HEK293T (cell line): ENCODE data around the gene SRBD1.

Experiments used
- CTCF ChIA-PET: fragments of 350-600 bp; formaldehyde crosslinking; extraction: SDS; loops from one replicate; lab custom pipeline; 2021; ENCODE audit warnings: antibody characterized with exemption, inconsistent platforms; lab: Yijun Ruan, JAX
- POLR2A ChIA-PET: fragments of 350-600 bp; formaldehyde crosslinking; extraction: SDS; loops from one replicate; lab custom pipeline; 2020; ENCODE audit warnings: antibody characterized with exemption, inconsistent platforms; lab: Yijun Ruan, JAX
- DNase-seq: peaks from one replicate; pipeline ENCODE4 v3.0.0; 2012; ENCODE audit warnings: mixed read lengths; ENCODE audit errors: extremely low spot score
- ARNT ChIP-seq: fragments of 450-650 bp; IDR thresholded peaks from 2 replicates; pipeline ENCODE4 v1.6.1; 2017; ENCODE audit warnings: mild to moderate bottlenecking
- BHLHE40 ChIP-seq: fragments of 450-650 bp; IDR thresholded peaks from 2 replicates; pipeline ENCODE4 v1.6.1; 2016; ENCODE audit warnings: mild to moderate bottlenecking, moderate library complexity, borderline replicate concordance
- CTBP1 ChIP-seq: fragments of 450-650 bp; IDR thresholded peaks from 2 replicates; pipeline ENCODE4 v1.6.1; 2016; ENCODE audit warnings: borderline replicate concordance
- ELF4 ChIP-seq: fragments of 450-650 bp; IDR thresholded peaks from 2 replicates; pipeline ENCODE4 v1.6.1; 2017; ENCODE audit warnings: antibody characterized with exemption
- FOXA1 ChIP-seq: fragments of 450-650 bp; IDR thresholded peaks from 2 replicates; pipeline ENCODE4 v1.6.1; 2016; ENCODE audit warnings: mild to moderate bottlenecking
- FOXK2 ChIP-seq: fragments of 450-650 bp; IDR thresholded peaks from 2 replicates; pipeline ENCODE4 v1.6.1; 2016; ENCODE audit warnings: mild to moderate bottlenecking
- FOXM1 ChIP-seq: fragments of 450-650 bp; IDR thresholded peaks from 2 replicates; pipeline ENCODE4 v1.6.1; 2017; ENCODE audit warnings: mild to moderate bottlenecking, borderline replicate concordance
- HDGF ChIP-seq: fragments of 450-650 bp; IDR thresholded peaks from 2 replicates; pipeline ENCODE4 v1.6.1; 2017; ENCODE audit warnings: antibody characterized with exemption, borderline replicate concordance
- L3MBTL2 ChIP-seq: fragments of 450-650 bp; conservative IDR thresholded peaks from 2 replicates; pipeline ENCODE4 v1.6.1; 2016; ENCODE audit warnings: mild to moderate bottlenecking
- LEF1 ChIP-seq: fragments of 450-650 bp; IDR thresholded peaks from 2 replicates; pipeline ENCODE4 v1.6.1; 2017; ENCODE audit warnings: mild to moderate bottlenecking, borderline replicate concordance
- NFRKB ChIP-seq: fragments of 450-650 bp; IDR thresholded peaks from 2 replicates; pipeline ENCODE4 v1.6.1; 2016; ENCODE audit warnings: mild to moderate bottlenecking, moderate library complexity
- SP1 ChIP-seq: fragments of 450-650 bp; IDR thresholded peaks from 2 replicates; pipeline ENCODE4 v1.6.1; 2017
- SUZ12 ChIP-seq: fragments of 450-650 bp; IDR thresholded peaks from 2 replicates; pipeline ENCODE4 v1.6.1; 2016; ENCODE audit warnings: mild to moderate bottlenecking
- TARDBP ChIP-seq: fragments of 450-650 bp; IDR thresholded peaks from 2 replicates; pipeline ENCODE4 v1.6.1; 2016
- ZNF384 ChIP-seq: fragments of 450-650 bp; IDR thresholded peaks from 2 replicates; pipeline ENCODE4 v1.6.1; 2016
- TF ChIP-seq, protein P1 (sequence below): fragments of 450-650 bp; IDR thresholded peaks from 2 replicates; pipeline ENCODE4 v1.6.1; 2016

SRBD1 gene, protein sequence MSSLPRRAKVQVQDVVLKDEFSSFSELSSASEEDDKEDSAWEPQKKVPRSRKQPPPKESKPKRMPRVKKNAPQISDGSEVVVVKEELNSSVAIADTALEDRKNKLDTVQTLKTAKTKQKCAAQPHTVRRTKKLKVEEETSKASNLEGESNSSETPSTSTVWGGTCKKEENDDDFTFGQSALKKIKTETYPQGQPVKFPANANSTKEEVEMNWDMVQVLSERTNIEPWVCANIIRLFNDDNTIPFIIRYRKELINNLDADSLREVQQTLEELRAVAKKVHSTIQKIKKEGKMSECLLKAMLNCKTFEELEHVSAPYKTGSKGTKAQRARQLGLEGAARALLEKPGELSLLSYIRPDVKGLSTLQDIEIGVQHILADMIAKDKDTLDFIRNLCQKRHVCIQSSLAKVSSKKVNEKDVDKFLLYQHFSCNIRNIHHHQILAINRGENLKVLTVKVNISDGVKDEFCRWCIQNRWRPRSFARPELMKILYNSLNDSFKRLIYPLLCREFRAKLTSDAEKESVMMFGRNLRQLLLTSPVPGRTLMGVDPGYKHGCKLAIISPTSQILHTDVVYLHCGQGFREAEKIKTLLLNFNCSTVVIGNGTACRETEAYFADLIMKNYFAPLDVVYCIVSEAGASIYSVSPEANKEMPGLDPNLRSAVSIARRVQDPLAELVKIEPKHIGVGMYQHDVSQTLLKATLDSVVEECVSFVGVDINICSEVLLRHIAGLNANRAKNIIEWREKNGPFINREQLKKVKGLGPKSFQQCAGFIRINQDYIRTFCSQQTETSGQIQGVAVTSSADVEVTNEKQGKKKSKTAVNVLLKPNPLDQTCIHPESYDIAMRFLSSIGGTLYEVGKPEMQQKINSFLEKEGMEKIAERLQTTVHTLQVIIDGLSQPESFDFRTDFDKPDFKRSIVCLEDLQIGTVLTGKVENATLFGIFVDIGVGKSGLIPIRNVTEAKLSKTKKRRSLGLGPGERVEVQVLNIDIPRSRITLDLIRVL

DNA sequence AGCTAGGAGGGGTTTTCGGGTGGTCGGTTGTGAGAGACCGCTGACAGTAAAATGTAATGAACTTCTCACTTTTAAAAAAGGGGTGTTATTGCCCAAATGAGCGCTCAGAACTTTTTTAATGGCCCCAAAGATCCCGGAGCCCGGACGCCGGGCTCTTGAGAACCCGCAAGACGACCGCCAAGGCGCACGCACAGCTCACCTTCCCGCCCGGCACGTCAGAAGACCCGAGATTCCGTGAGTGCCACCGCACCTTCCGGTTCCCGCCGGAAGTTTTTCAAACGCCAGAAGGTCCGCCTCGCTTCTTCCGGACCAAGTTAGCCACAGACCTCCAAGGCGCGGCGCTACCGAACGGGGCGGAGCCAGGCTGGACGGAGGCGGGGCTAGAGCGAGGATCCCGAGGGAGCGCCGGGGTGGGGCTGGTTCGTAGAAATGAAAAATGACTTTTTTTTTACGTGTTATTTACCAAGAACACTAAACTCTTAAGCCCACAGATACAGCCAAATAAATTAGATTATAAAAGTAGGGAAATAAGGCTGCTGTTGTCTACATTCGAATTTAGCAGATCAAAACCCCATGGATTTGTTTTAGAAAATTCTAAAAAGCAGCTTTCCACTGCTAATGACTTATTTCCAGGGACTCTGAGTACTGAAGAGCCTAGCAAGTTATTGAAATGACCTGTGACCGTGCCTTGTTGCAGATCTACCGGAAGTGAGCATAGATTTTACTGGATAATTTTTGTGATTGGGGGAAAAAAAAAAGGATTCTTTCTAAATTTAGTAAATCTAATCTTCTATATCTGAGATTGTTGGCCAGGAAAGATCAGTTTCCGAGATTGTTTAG, at the start of gene SRBD1:
Gene SRBD1, minus strand, starts transcription at position 248 of the 840 bp plus-strand sequence. CDS start 5,826 bp downstream, outside the sequence.
- POLR2A ChIA-PET = interaction anchor here (0.6 to 1.6 kb wide), 7 partner anchors 11 to 441 kb away, joined by 3 to 8 read pairs (median 3); no protein-coding TSS in a partner anchor
- TF ChIP-seq SP1 = no peak
- TF ChIP-seq TARDBP = no peak
- no peak for TF ChIP-seq BHLHE40
- TF ChIP-seq LEF1 = no peak
- no peak for TF ChIP-seq HDGF
- peak; percentile 35; the same call in 1 of the 2 replicates for TF ChIP-seq ZNF384
- no peak for TF ChIP-seq SUZ12
- TF ChIP-seq L3MBTL2 = peak; percentile 80
- TF ChIP-seq ARNT = no peak
- no peak for TF ChIP-seq ELF4
- TF ChIP-seq FOXK2 = no peak
- no peak for TF ChIP-seq FOXM1
- TF ChIP-seq, protein P1, sequence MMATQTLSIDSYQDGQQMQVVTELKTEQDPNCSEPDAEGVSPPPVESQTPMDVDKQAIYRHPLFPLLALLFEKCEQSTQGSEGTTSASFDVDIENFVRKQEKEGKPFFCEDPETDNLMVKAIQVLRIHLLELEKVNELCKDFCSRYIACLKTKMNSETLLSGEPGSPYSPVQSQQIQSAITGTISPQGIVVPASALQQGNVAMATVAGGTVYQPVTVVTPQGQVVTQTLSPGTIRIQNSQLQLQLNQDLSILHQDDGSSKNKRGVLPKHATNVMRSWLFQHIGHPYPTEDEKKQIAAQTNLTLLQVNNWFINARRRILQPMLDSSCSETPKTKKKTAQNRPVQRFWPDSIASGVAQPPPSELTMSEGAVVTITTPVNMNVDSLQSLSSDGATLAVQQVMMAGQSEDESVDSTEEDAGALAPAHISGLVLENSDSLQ = peak; percentile 64
- no peak for TF ChIP-seq NFRKB
- no peak for TF ChIP-seq CTBP1
- no peak for TF ChIP-seq FOXA1
- DNase-seq = peak; percentile 92
- CTCF ChIA-PET = interaction anchor here (0.5 to 0.6 kb wide), 2 partner anchors 161 to 1679 kb away, joined by 3 to 4 read pairs; no protein-coding TSS in a partner anchor

DNA sequence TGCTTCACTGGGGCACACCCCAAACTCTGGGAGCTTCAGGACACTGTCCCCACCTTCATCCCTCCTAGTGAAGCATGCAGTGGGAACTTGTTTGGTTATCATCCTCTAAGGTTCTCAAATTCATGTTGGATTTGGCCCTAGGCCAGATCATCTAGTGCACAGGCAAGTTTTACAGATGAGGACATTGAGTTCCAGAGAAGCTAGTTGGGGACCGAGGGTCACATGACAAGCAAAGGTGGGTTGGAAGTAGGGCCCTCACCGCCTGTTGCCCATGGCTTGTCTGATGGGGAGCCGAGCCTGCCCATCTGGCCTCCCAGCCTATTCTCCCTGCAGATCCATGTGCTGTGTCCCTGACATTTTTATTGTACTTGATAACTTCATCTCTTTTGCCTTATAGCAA, 43.2 kb upstream of the SRBD1 start:
- ChIA-PET CTCF (interaction anchor here (0.6 kb wide), 1 partner anchor 1220 kb away, joined by 3 read pairs; no protein-coding TSS in a partner anchor), POLR2A (no interaction called here)
- TF ChIP-seq LEF1 = no peak
- TF ChIP-seq, protein P1 = peak; percentile 45; the same call in 1 of the 2 replicates
- no peak for DNase-seq

DNA sequence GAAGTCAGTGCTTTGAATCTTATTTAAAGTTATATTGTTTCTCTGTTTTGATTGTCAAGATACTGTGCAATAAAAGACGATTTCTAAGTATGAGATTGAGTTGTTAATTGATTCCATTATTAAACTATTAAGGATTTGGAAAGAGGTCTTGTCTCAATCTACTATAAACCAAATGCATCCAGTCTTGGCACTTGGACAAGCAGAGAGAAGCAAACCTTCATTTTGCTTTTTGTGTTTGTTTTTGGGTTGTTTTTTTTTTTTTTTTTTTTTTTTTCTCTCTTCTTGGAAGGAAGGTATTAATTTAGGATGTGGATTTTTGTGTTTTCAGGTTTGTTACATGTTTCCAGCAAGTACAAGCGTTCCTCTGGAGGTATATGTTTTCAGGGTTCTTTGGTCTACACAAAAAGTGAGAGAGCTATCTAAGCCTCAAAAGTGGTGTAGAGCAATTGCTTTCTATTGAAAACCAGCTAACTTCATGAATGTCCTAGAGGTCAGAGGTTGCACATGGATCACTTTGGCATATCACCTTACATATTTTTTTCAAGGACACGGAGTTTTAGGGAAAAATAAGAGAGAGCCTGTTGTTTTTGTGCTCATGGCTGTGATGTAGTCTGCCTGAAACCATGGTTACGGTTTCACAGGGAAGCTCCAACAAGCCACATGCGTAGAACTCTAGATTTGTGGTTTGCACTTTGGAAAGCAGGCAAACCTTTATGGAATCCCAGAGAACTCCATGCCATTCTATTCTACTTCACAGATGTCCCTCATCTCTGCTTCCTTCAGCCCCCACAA, 42.3 kb upstream of the SRBD1 start:
- ChIA-PET POLR2A (interaction anchor here (0.7 kb wide), 1 partner anchor 46 kb away, joined by 3 read pairs; no protein-coding TSS in a partner anchor), CTCF (interaction anchor here (0.6 kb wide), 2 partner anchors 45 to 1221 kb away, joined by 3 read pairs; no protein-coding TSS in a partner anchor)
- no peak for DNase-seq
- TF ChIP-seq LEF1 = no peak
- no peak for TF ChIP-seq TARDBP
- TF ChIP-seq SUZ12 = no peak
- no peak for TF ChIP-seq NFRKB
- TF ChIP-seq L3MBTL2 = no peak
- TF ChIP-seq HDGF = no peak
- TF ChIP-seq, protein P1 = no peak
- no peak for TF ChIP-seq ELF4
- no peak for TF ChIP-seq FOXM1
- TF ChIP-seq FOXK2 = no peak

DNA sequence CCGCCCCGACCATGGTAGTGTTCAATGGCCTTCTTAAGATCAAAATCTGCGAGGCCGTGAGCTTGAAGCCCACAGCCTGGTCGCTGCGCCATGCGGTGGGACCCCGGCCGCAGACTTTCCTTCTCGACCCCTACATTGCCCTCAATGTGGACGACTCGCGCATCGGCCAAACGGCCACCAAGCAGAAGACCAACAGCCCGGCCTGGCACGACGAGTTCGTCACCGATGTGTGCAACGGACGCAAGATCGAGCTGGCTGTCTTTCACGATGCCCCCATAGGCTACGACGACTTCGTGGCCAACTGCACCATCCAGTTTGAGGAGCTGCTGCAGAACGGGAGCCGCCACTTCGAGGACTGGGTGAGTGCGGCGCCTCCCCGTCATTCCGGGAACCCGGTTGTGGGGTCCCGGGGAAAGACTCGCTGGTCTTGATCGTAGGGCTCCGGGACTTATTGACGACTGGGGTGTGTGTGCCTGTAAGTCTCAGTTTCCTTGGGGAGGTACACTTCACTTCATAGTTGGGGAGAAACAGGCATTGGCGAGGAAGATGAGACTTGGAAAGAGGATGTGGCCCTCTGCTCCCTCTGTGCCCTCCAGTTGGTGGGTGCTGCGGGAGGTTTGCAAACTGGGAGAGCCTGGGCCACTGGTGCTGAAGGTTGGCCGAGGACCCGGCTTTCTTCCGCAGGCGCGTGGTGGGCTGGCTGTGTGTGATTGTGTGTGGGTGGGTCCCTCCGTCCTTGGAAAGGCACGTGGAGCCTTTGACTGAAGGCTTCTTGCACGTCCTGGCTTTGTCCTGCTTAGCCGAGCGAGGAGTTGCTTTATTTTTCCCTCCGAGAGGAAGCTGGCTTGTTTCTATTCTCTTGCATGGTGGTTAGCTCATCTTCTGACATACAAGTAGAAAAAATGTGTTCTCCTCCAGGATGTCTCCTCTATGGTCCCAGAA, 41.3 kb upstream of the SRBD1 start:
- POLR2A ChIA-PET = interaction anchor here (0.8 kb wide), 1 partner anchor 45 kb away, joined by 3 read pairs; no protein-coding TSS in a partner anchor
- TF ChIP-seq TARDBP (no peak), FOXK2 (no peak), FOXA1 (no peak), SUZ12 (no peak), L3MBTL2 (peak; percentile 78)
- TF ChIP-seq, protein P1 = no peak
- CTCF ChIA-PET = interaction anchor here (0.6 kb wide), 1 partner anchor 44 kb away, joined by 3 read pairs; no protein-coding TSS in a partner anchor
- DNase-seq = peak; percentile 31
